ENCODE data around the gene SERINC2.

Gene SERINC2

DNA sequence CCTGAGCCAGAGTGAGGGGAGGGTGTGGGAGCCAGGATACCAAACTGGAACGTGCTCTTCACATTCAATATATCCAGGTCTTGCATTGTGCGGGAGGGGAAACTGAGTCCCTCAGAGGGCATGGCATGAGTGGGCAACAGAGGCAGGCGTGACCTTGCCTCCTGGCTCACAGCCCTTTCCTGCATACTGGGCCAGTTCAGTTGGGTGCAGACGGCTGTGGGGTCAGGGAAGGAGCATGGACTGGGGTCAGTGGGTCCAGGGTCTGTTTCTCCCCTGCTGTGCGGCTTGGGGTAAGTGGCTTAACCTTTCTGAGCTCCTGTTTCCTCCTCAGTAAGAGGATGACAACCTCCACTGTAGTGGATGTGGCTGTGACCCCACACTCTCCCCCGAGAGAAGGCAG is 16.6 kb downstream of the SERINC2 start:
- TF ChIP-seq GATA3 (IDR thresholded peaks at IDR 0.05; ENCODE audit: low read depth, low read length) (no peak), GATA2 (IDR thresholded peaks at IDR 0.05; ENCODE audit: low read depth, low read length) (no peak)

DNA sequence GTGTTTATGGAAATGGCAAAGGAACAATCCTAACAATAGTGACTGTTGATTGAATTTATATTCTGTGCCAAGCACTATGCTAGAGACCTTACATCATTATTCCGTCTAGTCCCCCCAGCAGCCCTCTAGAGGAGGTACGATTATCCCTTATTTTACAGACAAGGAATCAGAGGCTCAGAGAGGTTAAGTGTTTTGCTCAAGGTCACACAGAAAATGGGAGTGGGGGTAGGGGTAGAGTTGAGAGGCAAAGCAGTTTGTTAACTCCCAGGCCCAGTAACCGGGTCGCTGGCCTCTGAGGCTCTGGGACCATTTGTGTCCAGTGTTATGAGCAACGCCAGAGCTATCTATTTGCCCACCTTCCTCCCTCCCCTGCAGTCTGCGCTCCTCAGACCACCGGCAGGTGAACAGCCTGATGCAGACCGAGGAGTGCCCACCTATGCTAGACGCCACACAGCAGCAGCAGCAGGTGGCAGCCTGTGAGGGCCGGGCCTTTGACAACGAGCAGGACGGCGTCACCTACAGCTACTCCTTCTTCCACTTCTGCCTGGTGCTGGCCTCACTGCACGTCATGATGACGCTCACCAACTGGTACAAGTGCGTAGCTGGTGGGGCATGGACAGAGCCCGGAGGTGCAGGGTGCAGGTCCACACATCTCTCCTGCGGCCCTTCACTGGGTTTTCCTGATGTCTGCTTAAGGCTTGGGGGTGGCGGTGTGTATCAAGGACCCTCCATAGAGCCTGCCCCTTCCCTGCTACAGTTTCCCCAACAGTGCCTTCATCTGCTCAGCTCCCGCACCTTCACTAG is 19.8 kb downstream of the SERINC2 start:
- TF ChIP-seq GATA2 (IDR thresholded peaks at IDR 0.05; ENCODE audit: low read depth, low read length): no peak

DNA sequence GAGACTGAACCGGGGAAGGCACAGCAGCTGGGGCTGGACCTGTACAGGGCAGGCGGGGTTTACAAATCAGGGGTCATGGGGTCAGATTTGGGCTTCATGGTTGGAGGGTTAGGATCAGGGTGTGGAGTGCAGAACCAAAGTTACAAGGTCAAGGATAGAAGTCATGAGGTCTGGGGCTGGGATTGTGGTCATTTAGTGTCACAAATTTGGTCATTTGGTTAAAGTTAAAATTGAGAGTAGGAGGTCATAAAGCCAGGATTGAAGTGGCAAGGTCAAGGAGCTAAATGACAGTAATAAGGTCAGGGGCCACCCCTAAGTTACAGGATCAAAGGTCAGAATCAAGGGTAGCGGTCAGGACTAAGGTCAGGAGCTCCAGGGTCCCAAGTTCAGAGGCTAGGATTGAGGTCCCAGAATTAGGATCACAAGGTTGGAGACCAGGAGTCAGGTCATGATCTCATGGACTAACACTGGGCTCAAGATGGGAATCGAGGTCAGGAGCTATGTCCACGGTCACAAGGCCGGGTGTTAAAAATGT is 20.4 kb downstream of the SERINC2 start:
- TF ChIP-seq GATA3 (IDR thresholded peaks at IDR 0.05; ENCODE audit: low read depth, low read length) (no peak), GATA2 (IDR thresholded peaks at IDR 0.05; ENCODE audit: low read depth, low read length) (no peak)

DNA sequence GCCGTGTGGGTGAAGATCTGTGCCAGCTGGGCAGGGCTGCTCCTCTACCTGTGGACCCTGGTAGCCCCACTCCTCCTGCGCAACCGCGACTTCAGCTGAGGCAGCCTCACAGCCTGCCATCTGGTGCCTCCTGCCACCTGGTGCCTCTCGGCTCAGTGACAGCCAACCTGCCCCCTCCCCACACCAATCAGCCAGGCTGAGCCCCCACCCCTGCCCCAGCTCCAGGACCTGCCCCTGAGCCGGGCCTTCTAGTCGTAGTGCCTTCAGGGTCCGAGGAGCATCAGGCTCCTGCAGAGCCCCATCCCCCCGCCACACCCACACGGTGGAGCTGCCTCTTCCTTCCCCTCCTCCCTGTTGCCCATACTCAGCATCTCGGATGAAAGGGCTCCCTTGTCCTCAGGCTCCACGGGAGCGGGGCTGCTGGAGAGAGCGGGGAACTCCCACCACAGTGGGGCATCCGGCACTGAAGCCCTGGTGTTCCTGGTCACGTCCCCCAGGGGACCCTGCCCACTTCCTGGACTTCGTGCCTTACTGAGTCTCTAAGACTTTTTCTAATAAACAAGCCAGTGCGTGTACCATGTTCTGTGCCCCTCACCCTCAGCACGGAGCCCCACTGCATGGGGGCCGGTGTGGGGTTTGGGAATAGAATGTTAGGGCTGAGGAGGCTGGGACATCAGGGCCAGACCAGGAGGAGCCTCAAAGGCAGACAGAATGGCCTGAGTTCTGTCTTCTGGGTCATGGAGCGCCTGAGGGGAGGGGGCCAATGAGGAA is 21.3 kb downstream of the SERINC2 start:
- TF ChIP-seq GATA2 (IDR thresholded peaks at IDR 0.05; ENCODE audit: low read depth, low read length) (no peak), GATA3 (IDR thresholded peaks at IDR 0.05; ENCODE audit: low read depth, low read length) (no peak)

DNA sequence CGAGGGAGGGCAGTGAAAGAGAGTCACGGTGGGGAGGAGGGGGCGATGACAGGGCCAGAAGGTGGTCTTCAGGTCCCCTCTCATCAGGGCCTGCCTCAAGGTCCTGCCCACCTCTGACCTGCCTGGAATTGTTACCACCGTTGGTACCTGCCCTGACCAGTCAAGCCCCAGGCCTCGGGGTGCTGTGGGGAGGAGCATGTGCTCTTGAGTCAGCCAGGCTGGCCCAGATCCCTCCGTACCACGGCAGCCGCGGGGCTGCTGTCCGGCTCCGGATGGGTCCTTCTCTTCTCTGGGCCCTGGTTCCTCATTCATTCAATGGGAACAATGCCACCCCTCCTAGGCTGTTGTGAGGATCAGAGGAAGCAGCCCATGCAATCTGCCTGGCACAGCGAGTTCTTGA is 22.0 kb downstream of the SERINC2 start:
- TF ChIP-seq GATA2 (IDR thresholded peaks at IDR 0.05; ENCODE audit: low read depth, low read length) (no peak), GATA3 (IDR thresholded peaks at IDR 0.05; ENCODE audit: low read depth, low read length) (no peak)

DNA sequence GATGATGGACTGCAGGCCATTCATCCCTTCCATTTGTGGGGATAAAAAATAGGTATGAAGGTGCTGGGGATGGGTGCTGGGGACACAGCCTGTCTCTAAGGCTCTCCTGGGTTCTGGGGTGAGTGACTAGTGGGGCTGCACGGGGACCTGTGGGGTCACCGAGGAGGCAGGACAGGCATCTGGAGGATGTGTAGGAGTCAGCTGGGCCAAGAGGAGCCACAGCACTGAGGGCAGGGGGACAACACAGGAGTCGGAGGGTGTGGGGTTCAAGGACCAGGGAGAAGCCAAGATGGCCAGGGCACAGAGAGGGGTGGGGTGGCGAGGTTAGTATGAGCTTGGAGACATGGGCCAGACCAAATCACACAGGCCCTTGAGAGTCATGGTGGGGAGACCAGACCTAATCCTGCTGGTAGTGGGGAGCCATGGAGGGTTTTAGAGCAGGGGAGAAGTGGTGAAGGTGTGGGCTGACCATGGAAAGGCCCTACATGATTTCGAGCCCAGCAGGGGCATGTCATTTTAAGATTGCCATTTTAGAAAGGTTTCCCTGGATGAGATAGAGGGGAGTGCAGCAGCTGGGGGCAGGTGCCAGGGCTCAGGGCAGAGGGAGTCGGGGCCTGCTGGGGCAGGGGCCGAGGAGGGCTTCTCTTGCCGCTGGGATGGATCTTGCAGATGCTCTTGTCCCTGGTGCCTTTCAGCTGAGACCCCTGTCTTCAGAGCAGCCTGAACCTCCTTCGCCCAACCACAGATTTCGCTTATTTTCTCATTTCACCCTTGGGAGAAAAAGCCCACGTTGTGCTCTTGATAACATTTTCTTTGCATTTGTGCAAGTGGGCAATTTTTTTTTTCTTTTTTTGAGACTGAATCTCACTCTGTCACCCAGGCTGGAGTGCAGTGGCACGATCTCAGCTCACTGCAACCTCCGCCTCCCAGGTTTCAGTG is 22.7 kb downstream of the SERINC2 start:
- TF ChIP-seq GATA3 (IDR thresholded peaks at IDR 0.05; ENCODE audit: low read depth, low read length): no peak
- no peak for TF ChIP-seq GATA2 (IDR thresholded peaks at IDR 0.05; ENCODE audit: low read depth, low read length)

DNA sequence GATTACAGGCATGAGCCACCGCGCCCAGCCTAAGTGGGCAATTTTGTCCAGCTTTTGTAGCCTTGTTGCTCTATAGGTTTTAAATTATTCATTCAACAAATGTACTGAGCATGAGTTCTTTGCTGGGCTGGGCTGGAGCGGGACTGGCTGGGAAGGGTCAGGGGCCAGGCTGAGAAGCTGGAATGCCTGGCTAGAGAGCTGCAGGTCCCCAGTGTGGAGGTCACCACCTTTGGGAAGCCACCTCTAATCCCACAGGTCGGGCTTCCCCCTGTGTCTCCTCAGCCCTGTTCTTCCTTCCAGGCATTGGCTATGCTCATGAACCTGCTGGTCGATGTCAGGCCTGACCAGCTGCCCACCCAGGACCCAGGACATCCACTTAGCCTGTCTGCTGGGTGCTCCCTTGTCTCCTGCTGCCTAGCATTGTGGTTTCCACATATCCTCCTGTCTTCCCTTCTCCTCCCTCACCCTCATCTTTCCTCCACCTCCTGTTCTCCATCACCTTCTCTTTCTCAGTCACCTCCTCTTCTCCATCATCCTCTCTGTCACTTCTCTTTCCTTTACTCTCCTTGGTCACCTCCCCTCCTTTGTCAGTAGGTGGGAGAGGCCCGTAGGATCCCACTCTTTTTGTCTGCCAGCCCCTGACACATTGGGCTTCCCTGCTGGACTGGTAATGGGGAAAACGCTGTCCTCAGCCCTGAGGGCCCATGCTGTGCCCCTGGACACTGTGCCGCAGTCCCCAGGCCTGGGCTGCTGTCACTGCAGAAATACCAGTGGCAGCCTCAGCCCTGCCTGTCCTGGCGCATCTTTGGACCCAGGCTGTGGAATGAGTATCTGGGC is 23.8 kb downstream of the SERINC2 start:
- TF ChIP-seq GATA3 (IDR thresholded peaks at IDR 0.05; ENCODE audit: low read depth, low read length) (no peak), GATA2 (IDR thresholded peaks at IDR 0.05; ENCODE audit: low read depth, low read length) (no peak)

DNA sequence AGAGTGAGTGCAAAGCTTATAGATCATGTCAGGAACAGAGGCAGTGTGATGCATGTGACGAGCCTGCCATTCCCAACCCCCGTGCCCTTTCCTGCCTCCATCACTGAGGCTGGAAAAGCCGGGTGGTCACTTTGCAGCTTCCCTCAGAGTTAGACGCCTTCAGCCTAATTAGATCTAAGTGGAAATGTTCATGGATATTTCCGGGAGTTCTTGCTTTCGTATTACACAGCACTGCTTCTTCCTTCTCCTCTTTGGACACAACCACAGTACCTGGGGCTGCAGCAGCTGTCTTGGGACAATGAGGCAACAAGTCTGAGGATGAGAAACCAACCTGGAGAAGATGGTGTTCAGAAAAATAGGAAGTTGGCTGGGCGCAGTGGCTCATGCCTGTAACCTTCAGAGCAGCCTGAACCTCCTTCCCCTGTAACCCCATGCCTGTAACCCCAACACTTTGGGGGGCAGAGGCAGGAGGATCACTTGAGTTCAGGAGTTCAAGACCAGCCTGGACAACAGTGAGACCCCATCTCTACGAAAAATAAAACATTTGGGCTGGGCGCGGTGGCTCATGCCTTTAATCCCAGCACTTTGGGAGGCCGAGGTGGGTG is 24.5 kb downstream of the SERINC2 start:
- TF ChIP-seq GATA3 (IDR thresholded peaks at IDR 0.05; ENCODE audit: low read depth, low read length) (no peak), GATA2 (IDR thresholded peaks at IDR 0.05; ENCODE audit: low read depth, low read length) (no peak)

DNA sequence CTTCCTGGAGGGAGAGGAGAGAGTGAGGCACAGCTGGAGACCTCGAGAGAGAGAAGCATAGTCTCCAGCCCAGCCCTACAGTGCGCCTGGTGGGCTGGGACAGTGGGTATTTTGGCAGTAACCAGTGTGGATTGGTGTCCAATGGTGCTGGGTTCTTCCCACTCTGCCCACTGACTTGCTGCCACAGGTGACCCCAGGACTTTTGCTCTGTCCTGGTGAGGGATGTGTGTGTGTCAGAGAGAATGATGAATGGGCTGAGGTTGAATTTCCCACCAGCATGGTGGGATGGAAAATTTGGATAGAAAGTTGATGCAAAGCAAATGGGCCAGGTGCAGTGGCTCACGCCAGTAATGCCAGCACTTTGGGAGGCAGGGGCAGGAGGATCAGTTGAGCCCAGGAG is 26.3 kb downstream of the SERINC2 start:
- TF ChIP-seq GATA3 (IDR thresholded peaks at IDR 0.05; ENCODE audit: low read depth, low read length) (no peak), GATA2 (IDR thresholded peaks at IDR 0.05; ENCODE audit: low read depth, low read length) (no peak)

DNA sequence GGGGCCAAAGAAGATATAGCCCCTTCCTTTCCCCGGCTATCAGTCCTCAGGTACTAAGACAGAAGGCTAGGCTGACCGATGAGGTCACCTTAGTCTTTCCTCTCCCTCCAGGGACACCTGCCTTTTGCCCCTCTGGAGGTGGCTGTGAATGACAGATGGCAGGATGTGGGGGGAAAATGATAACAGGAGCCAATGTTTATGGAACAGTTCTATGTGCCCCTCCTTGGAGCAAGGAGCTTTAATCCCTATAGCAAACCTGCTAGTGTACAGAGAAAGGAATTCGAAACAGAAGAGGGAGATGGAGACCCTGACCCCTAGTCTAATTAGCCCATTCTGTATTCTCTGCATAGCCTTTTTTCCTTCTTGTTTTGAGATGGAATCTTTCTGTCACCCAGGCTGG is 28.1 kb downstream of the SERINC2 start:
- TF ChIP-seq GATA3 (IDR thresholded peaks at IDR 0.05; ENCODE audit: low read depth, low read length) (no peak), GATA2 (IDR thresholded peaks at IDR 0.05; ENCODE audit: low read depth, low read length) (no peak)

DNA sequence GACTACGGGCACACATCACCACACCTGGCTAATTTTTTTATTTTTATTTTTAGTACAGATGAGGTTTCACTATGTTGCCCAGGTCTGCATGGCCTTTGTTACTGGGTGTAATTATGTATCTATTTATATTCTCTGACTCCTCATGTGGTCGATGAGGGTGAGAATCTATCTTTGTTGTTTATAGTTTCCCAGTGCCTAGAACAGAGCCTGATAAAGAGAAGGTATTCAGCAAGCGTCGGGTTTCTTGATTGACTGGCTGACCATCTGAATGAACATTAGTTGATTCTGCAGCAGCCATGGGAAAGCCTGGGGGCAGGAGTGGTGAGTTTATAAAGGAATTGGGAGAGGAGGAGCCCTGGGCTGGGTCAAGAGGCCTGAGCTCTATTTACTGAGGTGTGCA is 28.5 kb downstream of the SERINC2 start:
- TF ChIP-seq GATA3 (IDR thresholded peaks at IDR 0.05; ENCODE audit: low read depth, low read length) (no peak), GATA2 (IDR thresholded peaks at IDR 0.05; ENCODE audit: low read depth, low read length) (no peak)

DNA sequence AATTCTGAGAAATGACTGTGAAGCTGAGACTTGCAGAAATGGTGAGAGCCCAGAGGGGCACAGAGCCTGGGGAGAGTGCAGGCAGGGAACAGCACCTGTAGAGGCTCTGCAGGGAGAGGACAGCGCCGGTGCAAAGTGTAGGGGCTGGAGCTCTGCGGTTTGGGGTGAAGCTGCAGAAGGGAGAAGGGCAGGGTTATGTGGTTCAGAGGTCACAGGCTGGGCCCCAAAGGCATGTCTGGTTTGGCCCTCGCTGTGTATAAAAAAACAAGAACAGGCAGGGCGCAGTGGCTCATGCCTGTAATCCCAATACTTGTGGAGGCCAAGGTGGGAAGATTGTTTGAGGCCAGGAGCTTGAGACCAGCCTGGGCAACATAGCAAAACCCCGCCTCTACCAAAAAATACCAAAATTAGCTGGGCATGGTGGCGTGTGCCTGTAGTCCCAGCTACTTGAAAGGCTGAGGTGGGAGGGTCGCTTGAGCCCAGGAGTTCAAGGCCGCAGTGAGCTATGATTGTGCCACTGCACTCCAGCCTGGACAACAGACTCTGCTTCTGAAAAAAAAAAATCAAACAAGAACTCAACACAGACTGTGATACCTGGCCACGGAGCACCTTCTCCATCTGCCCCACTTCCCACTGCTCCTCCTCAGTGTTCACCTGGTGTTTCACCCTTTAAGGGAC is 29.1 kb downstream of the SERINC2 start:
- no peak for TF ChIP-seq GATA3 (IDR thresholded peaks at IDR 0.05; ENCODE audit: low read depth, low read length)
- no peak for TF ChIP-seq GATA2 (IDR thresholded peaks at IDR 0.05; ENCODE audit: low read depth, low read length)
